ENCODE measurements around the gene COL26A1. TPM values are rescaled to one million over a fixed set of nuclear protein-coding genes. Genes with fewer than 3 reads are reported as not detected.

Gene COL26A1
- polyA plus RNA-seq, 1 donor (not counting 4 experiments of a cell fraction or from before 2014, with no cell fraction given), result not detected

DNA sequence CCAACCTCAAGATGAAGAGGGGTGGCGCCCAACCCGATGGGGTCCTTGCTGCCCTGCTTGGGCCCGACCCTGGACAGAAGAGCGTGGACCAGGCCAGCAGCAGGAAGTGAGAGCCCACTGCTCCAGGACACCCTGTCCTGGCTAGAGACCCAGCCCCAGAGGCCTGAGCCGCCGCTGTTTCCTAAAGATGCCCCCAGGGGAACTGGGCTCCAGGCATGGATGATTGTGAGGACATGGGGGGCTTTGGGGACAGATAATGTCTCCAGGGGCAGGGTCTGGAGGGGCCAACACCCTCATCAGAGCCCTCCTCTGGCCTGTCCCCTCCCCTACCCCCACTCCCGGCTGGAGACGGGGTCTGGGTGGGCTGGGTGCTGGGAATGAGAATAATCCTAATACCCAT, 194.7 kb downstream of the COL26A1 start:
- Histone ChIP-seq H2AFZ (ENCODE audit: control insufficient read depth, low read length) (no peak overlapping the region), H3K79me2 (ENCODE audit: control insufficient read depth, insufficient read depth, low read length) (no peaks in the 10 kb centered on the region), H3K9ac (ENCODE audit: control insufficient read depth, extremely low read depth, insufficient read depth, low read length) (no peak overlapping the region), H4K20me1 (ENCODE audit: control insufficient read depth, extremely low read depth, insufficient read depth, low read length) (no peaks in the 10 kb centered on the region), H3K4me3 (ENCODE audit: control insufficient read depth in 2 of 3, extremely low read depth in 1 of 3, insufficient read depth in 2 of 3, low read depth in 1 of 3, low read length in 3 of 3) (no peak overlapping the region), H3K4me2 (ENCODE audit: control insufficient read depth, extremely low read depth, insufficient read depth, low read depth, low read length) (no peak overlapping the region), H3K27me3 (ENCODE audit: control insufficient read depth, extremely low read depth, insufficient read depth, low read length) (peaks cover 3% of the 10 kb centered on the region), H3K4me1 (ENCODE audit: control insufficient read depth, extremely low read depth, insufficient read depth, low read length) (no peaks in the 10 kb centered on the region), H3K27ac (ENCODE audit: control insufficient read depth, insufficient read depth, low read length) (no peak overlapping the region), H3K36me3 (ENCODE audit: control insufficient read depth in 2 of 2, extremely low read depth in 1 of 2, insufficient read depth in 2 of 2, low read length in 2 of 2) (no peaks in the 10 kb centered on the region), H3K9me3 (ENCODE audit: control insufficient read depth, low read depth, low read length) (no peaks in the 10 kb centered on the region), H3K9me1 (ENCODE audit: control insufficient read depth, extremely low read depth, insufficient read depth, low read length) (no peaks in the 10 kb centered on the region)
- dilution Hi-C loops (cut with MboI; ENCODE audit: extremely low pct_ligation_motif_present, low sequenced_read_pairs), result no loop called here
- TF ChIP-seq, protein P1, sequence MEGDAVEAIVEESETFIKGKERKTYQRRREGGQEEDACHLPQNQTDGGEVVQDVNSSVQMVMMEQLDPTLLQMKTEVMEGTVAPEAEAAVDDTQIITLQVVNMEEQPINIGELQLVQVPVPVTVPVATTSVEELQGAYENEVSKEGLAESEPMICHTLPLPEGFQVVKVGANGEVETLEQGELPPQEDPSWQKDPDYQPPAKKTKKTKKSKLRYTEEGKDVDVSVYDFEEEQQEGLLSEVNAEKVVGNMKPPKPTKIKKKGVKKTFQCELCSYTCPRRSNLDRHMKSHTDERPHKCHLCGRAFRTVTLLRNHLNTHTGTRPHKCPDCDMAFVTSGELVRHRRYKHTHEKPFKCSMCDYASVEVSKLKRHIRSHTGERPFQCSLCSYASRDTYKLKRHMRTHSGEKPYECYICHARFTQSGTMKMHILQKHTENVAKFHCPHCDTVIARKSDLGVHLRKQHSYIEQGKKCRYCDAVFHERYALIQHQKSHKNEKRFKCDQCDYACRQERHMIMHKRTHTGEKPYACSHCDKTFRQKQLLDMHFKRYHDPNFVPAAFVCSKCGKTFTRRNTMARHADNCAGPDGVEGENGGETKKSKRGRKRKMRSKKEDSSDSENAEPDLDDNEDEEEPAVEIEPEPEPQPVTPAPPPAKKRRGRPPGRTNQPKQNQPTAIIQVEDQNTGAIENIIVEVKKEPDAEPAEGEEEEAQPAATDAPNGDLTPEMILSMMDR (optimal IDR thresholded peaks at IDR 0.05 in 1 of 3, IDR thresholded peaks at IDR 0.05 in 1 of 3, conservative IDR thresholded peaks at IDR 0.05 in 1 of 3; ENCODE audit: extremely low read depth in 1 of 3, insufficient read depth in 2 of 3, low read length in 3 of 3), result no peak
- no peak for TF ChIP-seq EZH2 (IDR thresholded peaks at IDR 0.05; ENCODE audit: low read length)
- no peak for FAIRE-seq
- no peak for DNase-seq (ENCODE audit: low read depth, low spot score)

- no peak overlapping the region for H3K4me3 ChIP-seq (ENCODE audit: control insufficient read depth in 2 of 3, extremely low read depth in 1 of 3, insufficient read depth in 2 of 3, low read depth in 1 of 3, low read length in 3 of 3)
These were observed 195.5 kb downstream of the COL26A1 start for GRCh38 chr7:101557978-101558741.

More at GRCh38 chr7:101557978-101558741, 195.5 kb downstream of the COL26A1 start:
- Histone ChIP-seq H3K9ac (ENCODE audit: control insufficient read depth, extremely low read depth, insufficient read depth, low read length) (no peak overlapping the region), H3K27me3 (ENCODE audit: control insufficient read depth, extremely low read depth, insufficient read depth, low read length) (peaks cover 6% of the 10 kb centered on the region), H3K4me2 (ENCODE audit: control insufficient read depth, extremely low read depth, insufficient read depth, low read depth, low read length) (no peak overlapping the region), H2AFZ (ENCODE audit: control insufficient read depth, low read length) (no peak overlapping the region), H3K9me3 (ENCODE audit: control insufficient read depth, low read depth, low read length) (no peaks in the 10 kb centered on the region), H3K36me3 (ENCODE audit: control insufficient read depth in 2 of 2, extremely low read depth in 1 of 2, insufficient read depth in 2 of 2, low read length in 2 of 2) (no peaks in the 10 kb centered on the region), H3K27ac (ENCODE audit: control insufficient read depth, insufficient read depth, low read length) (no peak overlapping the region), H3K4me1 (ENCODE audit: control insufficient read depth, extremely low read depth, insufficient read depth, low read length) (no peaks in the 10 kb centered on the region), H3K9me1 (ENCODE audit: control insufficient read depth, extremely low read depth, insufficient read depth, low read length) (no peaks in the 10 kb centered on the region), H4K20me1 (ENCODE audit: control insufficient read depth, extremely low read depth, insufficient read depth, low read length) (no peaks in the 10 kb centered on the region), H3K79me2 (ENCODE audit: control insufficient read depth, insufficient read depth, low read length) (no peaks in the 10 kb centered on the region)
- FAIRE-seq (no peak), DNase-seq (ENCODE audit: low read depth, low spot score) (no peak)
- TF ChIP-seq, protein P1 (optimal IDR thresholded peaks at IDR 0.05 in 1 of 3, IDR thresholded peaks at IDR 0.05 in 1 of 3, conservative IDR thresholded peaks at IDR 0.05 in 1 of 3; ENCODE audit: extremely low read depth in 1 of 3, insufficient read depth in 2 of 3, low read length in 3 of 3), result no peak
- no peak for TF ChIP-seq EZH2 (IDR thresholded peaks at IDR 0.05; ENCODE audit: low read length)
- dilution Hi-C loops (cut with MboI; ENCODE audit: extremely low pct_ligation_motif_present, low sequenced_read_pairs), result no loop called here

Data from keratinocyte (primary cell).